ENCODE measurements around the gene FGFRL1.
"Not testable (repeated sequence)": the region's sequence is repeated elsewhere in the genome, so short reads cannot be mapped to it uniquely, and the experiment has no call there.

FGFRL1 gene

GRCh38 chr4:974668-975067 lies 36.8 kb upstream of the FGFRL1 start:
- in situ Hi-C loops (cut with HindIII; ENCODE audit: low sequenced_read_pairs): no loop called here
- no peak for TF ChIP-seq CTCF (IDR thresholded peaks at IDR 0.05; ENCODE audit: low read depth, low read length)
- H3K4me3 ChIP-seq (ENCODE audit: low read depth, low read length): no peak overlapping the region
- DNase-seq (ENCODE audit: low read depth, low spot score): no peak

- DNase-seq (ENCODE audit: low read depth, low spot score): not testable (repeated sequence)
Observed at GRCh38 chr4:976016-976415, 35.4 kb upstream of the FGFRL1 start.

GRCh38 chr4:978957-979701 lies 32.3 kb upstream of the FGFRL1 start:
- in situ Hi-C loops (cut with HindIII; ENCODE audit: low sequenced_read_pairs): no loop called here
- no peak for DNase-seq (ENCODE audit: low read depth, low spot score)
- no peak overlapping the region for H3K4me3 ChIP-seq (ENCODE audit: low read depth, low read length)
- no peak for TF ChIP-seq CTCF (IDR thresholded peaks at IDR 0.05; ENCODE audit: low read depth, low read length)

More at GRCh38 chr4:976016-976415, 35.4 kb upstream of the FGFRL1 start:
- H3K4me3 ChIP-seq (ENCODE audit: low read depth, low read length); in situ Hi-C loops (cut with HindIII; ENCODE audit: low sequenced_read_pairs): not testable (repeated sequence)

DNA sequence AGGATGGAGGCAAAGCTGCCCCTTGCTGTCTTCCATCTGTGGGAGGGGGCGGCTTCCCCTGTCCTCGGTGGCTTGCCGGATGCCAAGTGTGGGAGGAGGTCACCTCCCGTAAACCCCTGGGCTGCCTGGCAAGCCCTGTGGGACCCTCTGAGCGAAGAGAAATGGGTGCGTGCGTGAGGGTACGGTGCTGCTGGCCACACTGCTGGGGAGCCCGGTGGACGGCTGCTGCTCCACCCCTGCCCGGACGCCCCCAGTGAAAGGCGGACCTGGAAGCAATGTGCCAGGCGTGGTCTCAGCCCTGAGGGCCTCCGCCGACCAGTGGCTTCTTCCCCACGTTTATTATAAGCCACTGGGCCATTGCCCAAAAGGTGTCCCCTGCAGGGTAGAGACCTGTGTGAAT lies 29.1 kb upstream of the FGFRL1 start:
- in situ Hi-C loops (cut with HindIII; ENCODE audit: low sequenced_read_pairs): no loop called here
- no peak overlapping the region for H3K4me3 ChIP-seq (ENCODE audit: low read depth, low read length)
- DNase-seq (ENCODE audit: low read depth, low spot score): no peak
- no peak for TF ChIP-seq CTCF (IDR thresholded peaks at IDR 0.05; ENCODE audit: low read depth, low read length)

DNA sequence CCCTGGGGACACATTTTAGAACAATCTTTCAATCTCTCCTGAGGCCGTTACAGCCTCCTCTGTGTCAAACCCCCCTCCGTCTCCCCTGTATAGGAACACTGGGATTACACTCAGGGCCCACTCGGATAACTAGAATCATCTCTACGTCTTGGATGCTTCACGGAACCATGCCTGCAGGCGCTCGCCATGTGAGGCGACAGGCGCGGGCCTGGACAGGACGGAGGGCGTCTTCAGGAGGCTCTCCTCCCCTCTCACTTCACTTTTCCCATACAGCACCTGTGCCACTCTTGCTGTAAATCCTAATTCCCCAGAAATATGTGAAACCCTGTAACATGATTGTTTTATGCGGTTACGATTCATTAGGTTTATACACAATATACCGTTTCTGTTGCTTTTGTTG lies 28.6 kb upstream of the FGFRL1 start:
- no peak overlapping the region for H3K4me3 ChIP-seq (ENCODE audit: low read depth, low read length)
- DNase-seq (ENCODE audit: low read depth, low spot score): no peak
- no peak for TF ChIP-seq CTCF (IDR thresholded peaks at IDR 0.05; ENCODE audit: low read depth, low read length)
- in situ Hi-C loops (cut with HindIII; ENCODE audit: low sequenced_read_pairs): no loop called here

- DNase-seq (ENCODE audit: low read depth, low spot score): no peak
- no peak for TF ChIP-seq CTCF (IDR thresholded peaks at IDR 0.05; ENCODE audit: low read depth, low read length)
- H3K4me3 ChIP-seq (ENCODE audit: low read depth, low read length): no peak overlapping the region
- in situ Hi-C loops (cut with HindIII; ENCODE audit: low sequenced_read_pairs): no loop called here
Observed at GRCh38 chr4:984336-985054, 26.9 kb upstream of the FGFRL1 start.

All from astrocyte of the spinal cord (primary cell).